ENCODE data around the gene LMBR1.
"Not testable (repeated sequence)": the region's sequence is repeated elsewhere in the genome, so short reads cannot be mapped to it uniquely, and the experiment has no call there.

The LMBR1 gene

DNA sequence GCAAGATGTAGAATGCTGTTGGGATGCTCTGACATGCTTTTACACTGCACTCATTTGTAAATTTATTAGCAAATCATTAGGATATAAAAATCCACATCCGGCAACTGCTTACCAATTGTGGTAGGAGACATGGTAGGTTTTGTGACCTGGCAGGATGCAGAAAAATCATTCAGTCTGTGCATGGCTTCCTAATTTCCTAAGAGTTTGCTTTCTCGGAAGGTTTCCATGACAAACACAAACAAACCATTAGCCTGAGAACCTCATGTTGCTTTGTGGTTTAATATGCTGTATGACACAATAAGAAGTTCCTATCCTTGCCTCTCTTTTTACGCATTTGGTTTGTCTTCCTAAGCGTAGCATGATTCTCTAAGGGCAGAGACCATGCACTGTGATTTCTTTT is 14.7 kb upstream of the LMBR1 start:
- TF ChIP-seq, protein P1, sequence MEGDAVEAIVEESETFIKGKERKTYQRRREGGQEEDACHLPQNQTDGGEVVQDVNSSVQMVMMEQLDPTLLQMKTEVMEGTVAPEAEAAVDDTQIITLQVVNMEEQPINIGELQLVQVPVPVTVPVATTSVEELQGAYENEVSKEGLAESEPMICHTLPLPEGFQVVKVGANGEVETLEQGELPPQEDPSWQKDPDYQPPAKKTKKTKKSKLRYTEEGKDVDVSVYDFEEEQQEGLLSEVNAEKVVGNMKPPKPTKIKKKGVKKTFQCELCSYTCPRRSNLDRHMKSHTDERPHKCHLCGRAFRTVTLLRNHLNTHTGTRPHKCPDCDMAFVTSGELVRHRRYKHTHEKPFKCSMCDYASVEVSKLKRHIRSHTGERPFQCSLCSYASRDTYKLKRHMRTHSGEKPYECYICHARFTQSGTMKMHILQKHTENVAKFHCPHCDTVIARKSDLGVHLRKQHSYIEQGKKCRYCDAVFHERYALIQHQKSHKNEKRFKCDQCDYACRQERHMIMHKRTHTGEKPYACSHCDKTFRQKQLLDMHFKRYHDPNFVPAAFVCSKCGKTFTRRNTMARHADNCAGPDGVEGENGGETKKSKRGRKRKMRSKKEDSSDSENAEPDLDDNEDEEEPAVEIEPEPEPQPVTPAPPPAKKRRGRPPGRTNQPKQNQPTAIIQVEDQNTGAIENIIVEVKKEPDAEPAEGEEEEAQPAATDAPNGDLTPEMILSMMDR (IDR thresholded peaks at IDR 0.05; ENCODE audit: low read depth, low read length, poor library complexity, severe bottlenecking): no peak
- no peak for TF ChIP-seq EZH2phosphoT487 (IDR thresholded peaks at IDR 0.05; ENCODE audit: borderline replicate concordance, low read length)
- no peaks in the 10 kb centered on the region for H3K4me1 ChIP-seq (ENCODE audit: control insufficient read depth, low read length)
- H3K79me2 ChIP-seq (ENCODE audit: control insufficient read depth, low read length): no peaks in the 10 kb centered on the region
- H3K4me2 ChIP-seq (ENCODE audit: low read length): no peak overlapping the region
- H3K27me3 ChIP-seq (ENCODE audit: control insufficient read depth, low read length): no peaks in the 10 kb centered on the region
- no peak overlapping the region for H3K27ac ChIP-seq (ENCODE audit: low read depth, low read length)
- H3K4me3 ChIP-seq (ENCODE audit: low read length): no peak overlapping the region
- H3F3A ChIP-seq (ENCODE audit: control insufficient read depth, insufficient read depth): no peaks in the 10 kb centered on the region
- H3K9me3 ChIP-seq (ENCODE audit: control insufficient read depth, insufficient read depth, low read length): no peaks in the 10 kb centered on the region
- no peaks in the 10 kb centered on the region for H4K20me1 ChIP-seq (ENCODE audit: control insufficient read depth, insufficient read depth, low read depth, low read length)
- no peaks in the 10 kb centered on the region for H3K9me2 ChIP-seq (replicated peaks; ENCODE audit: control insufficient read depth, low read length)
- H3K36me3 ChIP-seq (ENCODE audit: control insufficient read depth, low read length): no peaks in the 10 kb centered on the region

- Histone ChIP-seq H4K20me1 (ENCODE audit: control insufficient read depth, insufficient read depth, low read depth, low read length) (no peaks in the 10 kb centered on the region), H3F3A (ENCODE audit: control insufficient read depth, insufficient read depth) (no peaks in the 10 kb centered on the region), H3K4me1 (ENCODE audit: control insufficient read depth, low read length) (no peaks in the 10 kb centered on the region), H3K27me3 (ENCODE audit: control insufficient read depth, low read length) (peaks cover 6% of the 10 kb centered on the region; the same call in 1 of the 2 replicates), H3K27ac (ENCODE audit: low read depth, low read length) (no peak overlapping the region), H3K79me2 (ENCODE audit: control insufficient read depth, low read length) (no peaks in the 10 kb centered on the region), H3K9me2 (replicated peaks; ENCODE audit: control insufficient read depth, low read length) (no peaks in the 10 kb centered on the region), H3K4me2 (ENCODE audit: low read length) (no peak overlapping the region), H3K4me3 (ENCODE audit: low read length) (no peak overlapping the region), H3K36me3 (ENCODE audit: control insufficient read depth, low read length) (no peaks in the 10 kb centered on the region), H3K9me3 (ENCODE audit: control insufficient read depth, insufficient read depth, low read length) (no peaks in the 10 kb centered on the region)
- TF ChIP-seq EZH2phosphoT487 (IDR thresholded peaks at IDR 0.05; ENCODE audit: borderline replicate concordance, low read length): no peak
- TF ChIP-seq, protein P1 (IDR thresholded peaks at IDR 0.05; ENCODE audit: low read depth, low read length, poor library complexity, severe bottlenecking): no peak
These were observed 13.2 kb upstream of the LMBR1 start for GRCh38 chr7:156906200-156906649.

- Histone ChIP-seq H4K20me1 (ENCODE audit: control insufficient read depth, insufficient read depth, low read depth, low read length) (no peaks in the 10 kb centered on the region), H3K4me2 (ENCODE audit: low read length) (no peak overlapping the region), H3K79me2 (ENCODE audit: control insufficient read depth, low read length) (no peaks in the 10 kb centered on the region), H3K27ac (ENCODE audit: low read depth, low read length) (no peak overlapping the region), H3F3A (ENCODE audit: control insufficient read depth, insufficient read depth) (no peaks in the 10 kb centered on the region), H3K4me1 (ENCODE audit: control insufficient read depth, low read length) (no peaks in the 10 kb centered on the region), H3K9me2 (replicated peaks; ENCODE audit: control insufficient read depth, low read length) (no peaks in the 10 kb centered on the region), H3K36me3 (ENCODE audit: control insufficient read depth, low read length) (no peaks in the 10 kb centered on the region), H3K4me3 (ENCODE audit: low read length) (no peak overlapping the region), H3K9me3 (ENCODE audit: control insufficient read depth, insufficient read depth, low read length) (no peaks in the 10 kb centered on the region), H3K27me3 (ENCODE audit: control insufficient read depth, low read length) (peaks cover 8% of the 10 kb centered on the region; the same call in 1 of the 2 replicates)
- TF ChIP-seq, protein P1 (IDR thresholded peaks at IDR 0.05; ENCODE audit: low read depth, low read length, poor library complexity, severe bottlenecking): no peak
- no peak for TF ChIP-seq EZH2phosphoT487 (IDR thresholded peaks at IDR 0.05; ENCODE audit: borderline replicate concordance, low read length)
These were observed 10.4 kb upstream of the LMBR1 start for GRCh38 chr7:156903232-156903909.

GRCh38 chr7:156900093-156900492 is 7.1 kb upstream of the LMBR1 start:
- H3K79me2 ChIP-seq (ENCODE audit: control insufficient read depth, low read length); H3K9me2 ChIP-seq (replicated peaks; ENCODE audit: control insufficient read depth, low read length); H3F3A ChIP-seq (ENCODE audit: control insufficient read depth, insufficient read depth); H3K4me3 ChIP-seq (ENCODE audit: low read length); H3K9me3 ChIP-seq (ENCODE audit: control insufficient read depth, insufficient read depth, low read length); H3K27ac ChIP-seq (ENCODE audit: low read depth, low read length); H3K36me3 ChIP-seq (ENCODE audit: control insufficient read depth, low read length); H3K27me3 ChIP-seq (ENCODE audit: control insufficient read depth, low read length); H3K4me2 ChIP-seq (ENCODE audit: low read length); H4K20me1 ChIP-seq (ENCODE audit: control insufficient read depth, insufficient read depth, low read depth, low read length): not testable (repeated sequence)
- peaks cover 21% of the 10 kb centered on the region for H3K4me1 ChIP-seq (ENCODE audit: control insufficient read depth, low read length)

All from DOHH2 (cell line).